Measurements from ENCODE around the gene SSR1.

SSR1 gene

DNA sequence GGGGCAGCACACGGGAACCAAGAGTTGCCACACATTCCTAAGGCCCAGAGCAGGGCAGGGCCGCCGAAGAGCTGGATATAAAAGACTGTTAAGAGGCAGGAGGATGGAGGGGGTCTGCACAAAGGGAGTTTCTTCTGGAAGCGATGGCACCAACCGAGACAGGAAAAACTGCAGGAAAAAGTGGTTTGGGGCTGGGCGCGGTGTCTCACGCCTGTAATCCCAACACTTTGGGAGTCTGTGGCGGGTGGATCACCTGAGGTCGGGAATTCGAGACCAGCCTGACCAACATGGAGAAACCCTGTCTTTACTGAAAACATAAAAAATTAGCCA is 41.8 kb downstream of the SSR1 start:
- TF ChIP-seq TCF12 (IDR thresholded peaks at IDR 0.05; ENCODE audit: low read depth), result no peak
- no peak for TF ChIP-seq CREB1 (IDR thresholded peaks at IDR 0.05; ENCODE audit: low read depth)
- no peak for TF ChIP-seq EP300 (IDR thresholded peaks at IDR 0.05; ENCODE audit: borderline replicate concordance)
- TF ChIP-seq TAF1 (IDR thresholded peaks at IDR 0.05; ENCODE audit: low read depth), result no peak

- TF ChIP-seq TEAD4 (IDR thresholded peaks at IDR 0.05) (no peak), RAD21 (IDR thresholded peaks at IDR 0.05; ENCODE audit: low read depth) (0 out of 2 replicates have a peak, but pooled peaks have one; percentile 2), NFIC (IDR thresholded peaks at IDR 0.05) (no peak), TCF12 (IDR thresholded peaks at IDR 0.05; ENCODE audit: low read depth) (no peak), TAF1 (IDR thresholded peaks at IDR 0.05; ENCODE audit: low read depth) (no peak), CREB1 (IDR thresholded peaks at IDR 0.05; ENCODE audit: low read depth) (no peak)
Observed at GRCh38 chr6:7270320-7271204, 42.4 kb downstream of the SSR1 start.

DNA sequence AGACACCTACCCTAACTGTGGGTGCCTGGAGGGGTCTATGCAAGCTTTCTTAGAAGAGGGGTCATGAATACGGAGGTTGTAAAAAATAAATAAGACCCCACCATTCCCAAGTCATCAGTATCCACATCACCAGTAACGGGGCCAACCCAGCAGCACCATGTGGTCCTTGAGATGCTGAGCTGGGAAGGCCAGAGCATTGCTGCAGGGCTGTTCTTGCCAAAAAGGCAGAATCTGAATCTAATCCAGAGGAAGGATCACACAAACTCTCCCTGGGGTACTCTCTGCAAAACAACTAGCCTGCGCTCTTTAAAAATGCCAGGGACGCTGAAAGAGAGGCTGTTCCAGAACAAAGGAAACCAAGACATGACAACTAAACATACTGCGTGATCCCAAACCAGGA is 43.2 kb downstream of the SSR1 start:
- TF ChIP-seq RAD21 (IDR thresholded peaks at IDR 0.05; ENCODE audit: low read depth) (no peak), MAX (IDR thresholded peaks at IDR 0.05) (no peak), TCF12 (IDR thresholded peaks at IDR 0.05; ENCODE audit: low read depth) (no peak), CEBPB (IDR thresholded peaks at IDR 0.05) (no peak), TEAD4 (IDR thresholded peaks at IDR 0.05) (no peak), CREB1 (IDR thresholded peaks at IDR 0.05; ENCODE audit: low read depth) (no peak), REST (IDR thresholded peaks at IDR 0.05; ENCODE audit: low read depth) (no peak), EP300 (IDR thresholded peaks at IDR 0.05; ENCODE audit: borderline replicate concordance) (no peak), FOXM1 (IDR thresholded peaks at IDR 0.05; ENCODE audit: borderline replicate concordance, low read depth) (no peak), EGR1 (IDR thresholded peaks at IDR 0.05) (no peak), ZBTB7A (IDR thresholded peaks at IDR 0.05; ENCODE audit: low read depth) (no peak), USF1 (IDR thresholded peaks at IDR 0.05) (no peak), TAF1 (IDR thresholded peaks at IDR 0.05; ENCODE audit: low read depth) (no peak), YY1 (IDR thresholded peaks at IDR 0.05; ENCODE audit: low read depth) (no peak), NFIC (IDR thresholded peaks at IDR 0.05) (no peak)

- TF ChIP-seq REST (IDR thresholded peaks at IDR 0.05; ENCODE audit: low read depth) (0 out of 2 replicates have a peak, but pooled peaks have one; percentile 12), EGR1 (IDR thresholded peaks at IDR 0.05) (no peak)
Observed at GRCh38 chr6:7268816-7269555, 44.0 kb downstream of the SSR1 start.

GRCh38 chr6:7268362-7268761 is 44.6 kb downstream of the SSR1 start:
- TF ChIP-seq FOXM1 (IDR thresholded peaks at IDR 0.05; ENCODE audit: borderline replicate concordance, low read depth) (no peak), EP300 (IDR thresholded peaks at IDR 0.05; ENCODE audit: borderline replicate concordance) (no peak), USF1 (IDR thresholded peaks at IDR 0.05) (no peak), ZBTB7A (IDR thresholded peaks at IDR 0.05; ENCODE audit: low read depth) (no peak), TEAD4 (IDR thresholded peaks at IDR 0.05) (no peak), TCF12 (IDR thresholded peaks at IDR 0.05; ENCODE audit: low read depth) (no peak)

- TF ChIP-seq CEBPB (IDR thresholded peaks at IDR 0.05) (no peak), TEAD4 (IDR thresholded peaks at IDR 0.05) (0 out of 2 replicates have a peak, but pooled peaks have one; percentile 8), EP300 (IDR thresholded peaks at IDR 0.05; ENCODE audit: borderline replicate concordance) (no peak), CREB1 (IDR thresholded peaks at IDR 0.05; ENCODE audit: low read depth) (no peak), TCF12 (IDR thresholded peaks at IDR 0.05; ENCODE audit: low read depth) (no peak), YY1 (IDR thresholded peaks at IDR 0.05; ENCODE audit: low read depth) (no peak), NFIC (IDR thresholded peaks at IDR 0.05) (peak; percentile 59), MAX (IDR thresholded peaks at IDR 0.05) (no peak), FOXM1 (IDR thresholded peaks at IDR 0.05; ENCODE audit: borderline replicate concordance, low read depth) (no peak), EGR1 (IDR thresholded peaks at IDR 0.05) (no peak; the same call in 1 of the 2 replicates), RAD21 (IDR thresholded peaks at IDR 0.05; ENCODE audit: low read depth) (no peak), USF1 (IDR thresholded peaks at IDR 0.05) (no peak), ZBTB7A (IDR thresholded peaks at IDR 0.05; ENCODE audit: low read depth) (no peak)
Observed at GRCh38 chr6:7267466-7268091, 45.4 kb downstream of the SSR1 start.
